ENCODE data around the gene INPP5D. TPM values are rescaled to one million over a fixed set of nuclear protein-coding genes. Genes with fewer than 3 reads are reported as not detected.
"Not testable (repeated sequence)": the region's sequence is repeated elsewhere in the genome, so short reads cannot be mapped to it uniquely, and the experiment has no call there.

The INPP5D gene
- total RNA-seq, 1 donor from 2014 or later, result 1.6 TPM

- FAIRE-seq (no peak), DNase-seq (ENCODE audit: low spot score in 2 of 2) (no peak)
Observed at GRCh38 chr2:233089851-233090250, 29.7 kb downstream of the INPP5D start.

DNA sequence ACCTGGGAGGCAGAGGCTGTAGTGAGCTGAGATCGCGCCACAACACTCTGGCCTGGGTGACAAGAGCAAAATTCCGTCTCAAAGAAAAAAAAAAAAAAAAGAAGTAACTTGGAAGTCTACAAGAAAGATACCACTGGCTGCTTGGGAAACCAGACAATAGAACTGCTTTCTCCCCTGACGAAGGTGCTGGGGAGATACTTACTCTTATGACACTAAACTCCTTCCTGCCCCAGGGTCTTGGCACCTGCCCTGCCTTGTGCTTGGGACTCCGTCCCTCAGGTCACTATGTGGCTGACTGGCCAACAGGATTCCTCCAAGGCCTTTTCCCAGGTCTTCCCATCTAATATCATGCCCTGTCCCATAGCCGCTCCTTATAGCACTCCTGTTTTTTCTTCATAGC lies 30.7 kb downstream of the INPP5D start:
- DNase-seq (ENCODE audit: low spot score in 2 of 2) (no peak), FAIRE-seq (no peak)

DNA sequence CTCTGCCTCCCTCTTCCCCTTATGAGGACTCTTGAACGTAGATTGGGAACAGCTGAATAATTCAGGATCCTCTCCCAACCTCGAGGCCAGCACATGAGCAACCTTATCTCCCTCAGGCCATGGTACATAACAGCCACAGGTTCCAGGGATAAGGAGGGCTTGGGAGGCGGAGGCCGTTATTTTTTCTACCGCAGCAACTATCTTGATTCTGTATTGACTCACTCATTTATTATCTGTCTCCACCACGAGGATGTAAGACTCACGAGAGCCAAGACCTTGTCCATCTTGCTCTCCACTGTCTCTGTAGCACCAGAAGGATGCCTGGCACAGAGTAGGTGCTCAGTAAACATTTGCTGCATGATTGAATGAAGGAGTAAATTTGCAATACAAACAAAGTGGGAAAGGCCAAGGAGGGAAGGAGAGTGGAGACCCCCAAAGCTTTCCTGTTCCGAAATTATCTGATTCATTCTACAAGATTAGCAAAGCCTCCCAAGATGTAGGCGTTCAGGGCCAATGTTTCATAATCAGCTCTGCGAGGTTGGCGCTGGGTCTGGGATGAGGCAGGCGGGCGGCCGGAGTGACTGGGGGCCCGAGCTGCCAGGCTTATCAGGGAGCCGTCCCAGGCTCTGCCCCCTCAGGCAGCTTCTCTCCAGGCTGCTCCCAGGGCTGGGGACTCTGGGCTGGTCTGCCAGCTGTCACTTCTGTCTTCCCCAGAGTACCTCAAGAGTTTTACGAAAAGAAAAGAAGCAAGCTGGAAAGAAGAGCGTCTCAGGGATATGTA lies 31.6 kb downstream of the INPP5D start:
- DNase-seq (ENCODE audit: low spot score in 2 of 2), result no peak
- FAIRE-seq, result no peak

- no peak for FAIRE-seq
Observed at GRCh38 chr2:233092432-233093165, 32.5 kb downstream of the INPP5D start.

GRCh38 chr2:233093166-233093448 lies 33.0 kb downstream of the INPP5D start:
- FAIRE-seq (no peak), DNase-seq (ENCODE audit: low spot score in 2 of 2) (no peak)

More at GRCh38 chr2:233092432-233093165, 32.5 kb downstream of the INPP5D start:
- DNase-seq (ENCODE audit: low spot score in 2 of 2), result no peak

- FAIRE-seq (no peak), DNase-seq (ENCODE audit: low spot score in 2 of 2) (no peak)
Observed at GRCh38 chr2:233093721-233094120, 33.6 kb downstream of the INPP5D start.

DNA sequence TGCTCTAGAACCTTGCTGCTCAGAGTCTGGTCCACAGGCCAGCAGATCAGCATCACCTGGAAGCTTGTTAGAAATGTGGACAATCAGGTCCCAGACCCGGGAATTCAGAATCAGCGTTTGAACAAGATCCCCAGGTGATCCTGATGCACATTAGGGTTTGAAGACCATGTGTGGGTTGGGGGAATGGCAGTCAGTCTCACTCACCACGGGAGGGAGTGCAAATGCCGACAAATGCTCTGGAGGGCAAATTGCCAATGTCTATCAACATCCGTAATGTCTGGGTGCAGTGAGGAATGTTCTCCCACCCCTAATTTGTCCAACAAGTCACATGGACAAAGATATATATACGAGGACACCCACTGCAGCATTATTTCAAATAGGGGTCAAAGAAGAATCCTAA lies 34.5 kb downstream of the INPP5D start:
- no peak for DNase-seq (ENCODE audit: low spot score in 2 of 2)
- no peak for FAIRE-seq

DNA sequence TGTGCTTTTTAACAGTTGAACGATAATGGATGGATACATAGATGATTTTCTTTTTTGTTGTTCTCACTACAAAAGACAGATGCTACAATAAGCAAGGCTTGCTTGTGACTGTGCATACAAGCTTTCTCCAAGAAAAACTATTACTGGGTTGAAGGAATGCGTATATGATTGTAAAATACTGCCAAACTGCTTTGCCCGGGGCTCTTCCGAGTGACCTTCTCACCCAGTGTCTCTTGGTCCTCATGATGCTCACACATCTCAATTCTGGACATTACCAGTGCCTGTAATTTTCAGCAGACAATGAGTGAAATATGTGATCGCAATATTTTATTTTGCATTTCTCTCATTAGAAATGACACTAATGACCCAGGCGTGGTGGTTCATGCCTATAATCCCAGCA lies 35.9 kb downstream of the INPP5D start:
- no peak for FAIRE-seq
- DNase-seq (ENCODE audit: low spot score in 2 of 2), result no peak

DNA sequence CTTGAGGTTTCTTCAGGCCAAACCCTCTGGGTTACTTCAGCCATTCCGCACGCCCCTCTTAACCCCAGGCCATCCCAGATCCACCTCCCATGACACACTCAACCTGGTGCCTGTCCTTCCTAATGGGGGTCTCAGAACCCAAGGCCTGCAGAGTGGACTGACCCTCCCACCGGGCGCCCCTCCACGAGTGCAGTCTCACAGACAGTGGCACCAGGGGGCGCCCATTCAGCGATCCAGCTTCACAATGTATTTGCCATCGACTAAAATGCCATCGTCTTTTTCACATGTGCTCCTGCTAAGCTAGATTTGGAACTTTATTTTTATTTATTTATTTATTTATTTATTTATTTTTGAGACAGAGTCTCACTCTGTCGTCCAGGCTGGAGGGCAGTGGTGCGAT lies 38.5 kb downstream of the INPP5D start:
- FAIRE-seq (no peak), DNase-seq (ENCODE audit: low spot score in 2 of 2) (no peak)

DNA sequence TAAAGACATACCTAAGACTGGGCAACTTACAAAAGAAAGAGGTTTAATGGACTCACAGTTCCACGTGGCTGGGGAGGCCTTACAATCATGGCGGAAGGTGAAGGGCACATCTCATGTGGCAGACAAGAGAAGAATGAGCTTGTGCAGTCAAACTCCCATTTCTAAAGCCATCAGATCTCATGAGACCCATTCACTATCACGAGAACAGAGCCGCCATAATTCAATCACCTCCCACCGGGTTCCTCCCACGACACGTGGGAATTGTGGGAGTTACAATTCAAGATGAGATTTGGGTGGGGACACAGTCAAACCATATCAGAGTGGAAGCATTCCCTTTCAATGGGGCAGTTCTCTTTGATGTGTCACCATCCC lies 39.7 kb downstream of the INPP5D start:
- not testable (repeated sequence) for FAIRE-seq; DNase-seq (ENCODE audit: low spot score in 2 of 2)

- no peak for FAIRE-seq
Observed at GRCh38 chr2:233100192-233100998, 40.3 kb downstream of the INPP5D start.

GRCh38 chr2:233101141-233101540 lies 41.0 kb downstream of the INPP5D start:
- no peak for DNase-seq (ENCODE audit: low spot score in 2 of 2)
- FAIRE-seq, result no peak

More at GRCh38 chr2:233100192-233100998, 40.3 kb downstream of the INPP5D start:
- no peak for DNase-seq (ENCODE audit: low spot score in 2 of 2)

DNA sequence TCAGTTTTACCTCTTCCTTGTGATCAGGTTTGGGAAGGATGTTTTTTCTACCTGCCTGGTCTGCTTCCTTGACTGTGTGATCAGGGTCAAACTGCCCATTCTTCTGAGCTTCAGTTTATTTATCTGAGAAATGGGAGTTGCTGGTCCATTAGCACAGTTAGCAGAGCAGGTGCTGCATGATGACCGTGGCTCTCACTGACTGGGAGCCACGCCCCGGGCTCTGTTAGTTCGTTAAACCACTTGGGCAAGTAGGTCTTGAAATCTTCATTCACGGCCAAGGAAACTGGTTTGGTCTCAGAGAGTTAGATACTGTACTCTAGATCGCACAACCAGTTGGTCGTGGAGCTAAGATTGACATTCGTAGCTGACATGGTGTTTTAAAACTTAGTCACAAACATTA lies 41.7 kb downstream of the INPP5D start:
- DNase-seq (ENCODE audit: low spot score in 2 of 2) (no peak), FAIRE-seq (no peak)

- DNase-seq (ENCODE audit: low spot score in 2 of 2) (no peak), FAIRE-seq (no peak)
Observed at GRCh38 chr2:233105156-233105895, 45.2 kb downstream of the INPP5D start.

GRCh38 chr2:233105930-233106329 lies 45.8 kb downstream of the INPP5D start:
- no peak for FAIRE-seq

GRCh38 chr2:233107011-233107410 lies 46.9 kb downstream of the INPP5D start:
- FAIRE-seq (no peak), DNase-seq (ENCODE audit: low spot score in 2 of 2) (no peak)

More at GRCh38 chr2:233105930-233106329, 45.8 kb downstream of the INPP5D start:
- no peak for DNase-seq (ENCODE audit: low spot score in 2 of 2)

DNA sequence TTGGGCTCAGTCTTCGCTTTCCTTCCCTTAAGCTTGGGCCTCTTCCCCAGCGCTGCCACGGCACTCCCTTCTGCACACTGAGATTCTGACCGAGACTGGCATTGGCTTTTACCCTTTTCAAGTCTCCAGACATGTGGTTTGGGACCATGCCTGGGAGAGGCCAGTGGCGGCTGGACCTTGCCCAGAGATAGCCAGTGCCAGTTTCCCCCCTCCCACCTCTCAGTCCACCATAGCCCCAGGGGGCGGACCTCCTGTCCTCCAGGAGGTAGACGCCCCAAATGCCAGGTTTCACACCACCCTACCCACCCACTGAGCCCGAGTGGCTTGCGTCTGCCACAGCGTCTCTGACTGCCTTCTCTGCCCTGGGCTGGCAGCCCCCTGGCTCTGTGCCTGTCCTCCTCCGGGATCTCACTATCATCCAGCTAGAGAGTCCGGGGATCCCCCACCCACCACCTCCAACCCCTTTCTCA lies 47.7 kb downstream of the INPP5D start:
- FAIRE-seq (no peak), DNase-seq (ENCODE audit: low spot score in 2 of 2) (no peak)

DNA sequence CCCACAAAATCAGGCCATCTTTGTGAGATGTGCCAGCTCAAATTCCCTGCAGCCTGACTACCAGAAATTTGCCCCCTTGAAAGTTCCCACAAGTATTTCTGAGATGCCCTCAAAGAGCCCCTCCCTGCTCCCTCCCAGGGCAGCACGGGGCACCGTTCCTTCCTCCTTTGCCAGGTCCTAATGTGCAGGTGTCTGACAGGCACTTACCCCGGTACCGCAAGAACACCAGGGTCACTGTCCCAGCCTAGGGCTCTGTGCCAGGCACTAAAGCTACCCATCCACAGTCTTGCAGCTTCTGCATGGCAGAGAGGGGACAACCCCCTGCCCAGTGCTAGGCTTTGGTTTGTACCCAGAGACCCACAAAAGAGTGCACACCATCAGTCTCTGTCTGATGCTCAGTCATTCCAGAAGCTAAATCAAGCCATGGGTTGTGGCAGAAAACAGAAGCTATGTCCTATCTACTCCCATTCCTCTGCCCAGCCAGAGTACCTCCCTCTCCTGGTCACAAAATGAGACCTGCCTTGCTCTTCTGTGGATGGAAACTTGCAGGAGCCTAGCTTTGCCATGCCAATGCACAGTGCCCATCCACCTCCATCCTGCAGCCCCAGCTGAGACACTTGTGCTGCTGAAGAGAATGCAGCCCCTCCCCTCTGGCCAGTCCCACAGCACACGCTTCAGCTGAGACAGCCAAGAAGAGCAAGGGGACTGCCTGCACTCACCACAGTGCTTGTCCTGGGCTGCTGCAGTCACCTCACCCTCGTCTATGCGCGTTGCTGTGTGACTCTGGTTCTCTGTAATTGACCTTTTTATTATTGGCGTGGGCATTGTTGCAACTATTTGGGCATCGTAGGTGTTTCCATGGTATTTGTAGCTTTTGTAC lies 48.7 kb downstream of the INPP5D start:
- FAIRE-seq (no peak), DNase-seq (ENCODE audit: low spot score in 2 of 2) (no peak)

DNA sequence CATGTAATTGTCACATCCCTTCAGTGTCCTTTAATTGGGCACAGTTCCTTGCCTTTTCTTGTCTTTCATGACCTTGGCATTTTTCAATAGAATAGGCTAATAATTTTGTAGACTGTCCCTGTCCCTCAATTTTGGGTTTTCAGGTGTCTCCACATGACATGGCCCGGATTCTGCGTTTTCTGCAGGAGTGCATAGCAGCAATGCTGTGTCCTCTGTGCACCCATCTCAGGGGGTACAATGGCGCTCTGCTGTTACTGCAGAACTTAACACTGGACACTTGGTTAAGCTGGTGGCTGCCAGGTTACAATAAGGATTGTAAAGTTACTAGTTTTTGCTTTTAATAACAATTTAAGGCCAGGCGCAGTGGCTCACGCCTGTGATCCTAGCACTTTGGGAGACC lies 51.3 kb downstream of the INPP5D start:
- no peak for FAIRE-seq
- DNase-seq (ENCODE audit: low spot score in 2 of 2), result no peak
